Measurements from ENCODE around the gene MARCHF3.
"Not testable (repeated sequence)": the region's sequence is repeated elsewhere in the genome, so short reads cannot be mapped to it uniquely, and the experiment has no call there.

The MARCHF3 gene

DNA sequence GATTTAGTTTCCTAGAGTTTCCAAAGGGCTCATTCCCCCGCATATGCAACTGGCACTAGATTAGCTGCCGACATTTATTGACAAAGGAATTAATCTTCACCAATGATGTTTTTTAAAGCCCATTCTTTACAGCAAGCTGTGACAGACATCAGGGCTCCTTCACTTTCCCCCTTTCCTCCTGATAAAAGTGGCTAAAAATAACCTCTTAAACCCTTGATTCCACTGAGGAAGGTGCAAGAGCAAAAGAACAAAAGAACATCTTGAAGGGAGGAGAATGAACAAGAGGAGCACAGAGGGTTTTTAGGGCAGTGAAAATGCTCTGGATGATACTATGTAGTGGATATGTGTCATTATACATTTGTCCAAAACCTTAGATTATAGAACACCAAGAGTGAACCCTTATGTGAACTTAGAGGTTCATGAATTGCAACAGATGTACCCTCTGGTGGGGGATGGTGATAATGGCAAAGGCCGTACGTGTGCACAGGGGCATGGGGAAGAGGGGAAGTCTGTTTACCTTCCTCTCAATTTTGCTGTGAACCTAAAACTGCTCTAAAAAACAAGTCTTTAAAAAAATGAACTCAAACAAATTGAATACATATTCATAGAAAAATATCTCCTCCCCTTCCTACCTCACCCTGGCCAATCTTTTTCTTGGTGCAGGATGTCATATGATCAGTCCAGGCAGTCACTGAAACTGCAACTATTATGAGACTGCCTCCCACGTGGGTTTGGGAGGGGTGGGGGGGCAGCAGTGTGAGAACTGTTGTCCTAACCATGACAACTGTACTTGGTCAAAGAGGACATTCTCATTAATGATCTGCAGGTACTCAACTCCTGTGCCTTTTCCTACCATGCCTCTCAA, 83.0 kb downstream of the MARCHF3 start:
- DNase-seq = no peak

DNA sequence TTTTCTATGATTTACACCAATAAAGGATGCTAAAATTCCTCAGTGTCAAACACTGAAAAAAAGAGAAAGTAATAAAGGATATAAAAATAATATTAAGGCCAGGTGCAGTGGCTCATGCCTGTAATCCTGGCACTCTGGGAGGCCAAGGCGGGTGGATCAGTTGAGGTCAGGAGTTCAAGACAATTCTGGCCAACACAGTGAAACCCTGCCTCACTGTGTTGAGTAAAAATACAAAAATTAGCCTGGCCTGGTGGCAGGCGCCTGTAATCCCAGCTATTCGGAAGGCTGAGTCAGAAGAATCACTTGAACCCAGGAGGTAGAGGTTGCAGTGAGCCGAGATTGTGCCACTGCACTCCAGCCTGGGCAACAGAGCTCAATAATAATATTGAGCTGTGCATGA, 87.5 kb downstream of the MARCHF3 start:
- DNase-seq = not testable (repeated sequence)

DNA sequence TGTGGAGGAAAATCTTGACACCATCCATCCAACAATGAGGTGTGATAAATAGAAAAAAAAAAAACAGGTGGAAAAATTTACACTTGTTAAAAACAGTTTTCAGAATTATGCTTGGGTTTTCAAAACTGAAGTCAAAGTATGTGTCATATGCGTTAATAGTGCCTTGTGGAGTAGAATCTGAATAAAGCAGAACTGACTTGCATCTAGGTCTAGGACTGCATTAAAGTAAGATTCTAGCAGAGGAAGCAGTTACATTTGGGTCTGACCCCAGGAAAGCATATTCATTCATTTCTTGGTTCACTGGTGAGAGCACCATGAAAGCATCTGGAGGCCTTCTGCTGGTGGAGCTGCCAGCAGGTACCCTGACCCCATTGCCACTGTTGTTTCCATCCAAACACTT, 89.0 kb downstream of the MARCHF3 start:
- no peak for DNase-seq

DNA sequence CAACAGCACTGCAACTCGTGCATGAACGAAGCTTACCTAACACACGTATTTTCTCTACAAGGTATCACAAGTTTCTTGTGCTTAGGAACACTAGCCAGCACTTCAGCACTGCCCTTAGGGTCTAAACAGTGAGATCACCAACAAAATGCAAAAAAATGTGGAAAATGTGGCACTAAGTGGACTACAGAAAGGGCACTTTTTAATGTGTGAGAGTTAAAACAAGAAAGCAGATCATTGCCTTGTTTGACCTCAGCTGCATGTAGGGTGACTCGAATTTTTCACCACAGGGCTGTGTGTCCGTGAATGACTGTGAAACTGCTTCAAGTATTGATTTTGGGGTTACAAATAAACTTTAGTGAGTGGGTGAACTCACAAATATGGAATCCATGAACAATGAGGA, 90.5 kb downstream of the MARCHF3 start:
- no peak for DNase-seq

DNA sequence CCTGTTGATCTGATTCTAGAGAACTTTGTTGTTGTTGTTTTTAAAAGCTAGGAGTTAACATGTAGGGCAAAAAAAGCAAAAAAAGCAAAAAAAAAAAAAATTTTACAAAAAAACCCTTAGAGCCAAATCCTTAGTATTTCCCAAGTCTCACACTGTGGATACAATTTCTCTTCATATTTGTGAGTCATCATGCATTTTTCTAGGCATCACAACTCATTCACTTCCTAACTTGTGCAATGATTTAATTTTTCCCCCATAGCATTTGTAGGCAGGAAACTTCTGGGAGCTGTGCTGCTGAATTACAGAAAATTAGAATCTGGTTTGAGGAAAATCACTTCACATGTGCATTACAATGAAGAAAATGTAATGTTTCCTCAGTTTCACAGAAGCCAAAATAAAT, 91.9 kb downstream of the MARCHF3 start:
- DNase-seq = no peak

DNA sequence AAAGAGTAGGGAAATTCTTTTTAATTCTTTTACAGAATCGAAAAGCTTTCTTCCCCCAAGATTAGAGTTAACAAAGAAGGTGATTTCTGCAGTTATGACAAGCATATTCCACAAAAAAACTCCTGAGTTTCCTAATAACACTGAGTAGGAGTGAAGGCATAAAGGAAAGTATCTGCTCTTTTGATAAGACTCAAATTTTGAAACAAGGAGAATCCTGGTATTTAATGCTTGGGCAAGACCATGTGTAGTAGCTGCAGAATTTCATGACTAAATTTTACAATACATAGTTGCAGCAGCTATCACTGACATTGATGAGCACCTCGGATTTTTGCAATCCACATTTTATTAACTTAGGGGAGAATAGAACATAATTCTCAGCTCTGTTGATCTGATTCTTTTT, 92.6 kb downstream of the MARCHF3 start:
- no peak for DNase-seq

DNA sequence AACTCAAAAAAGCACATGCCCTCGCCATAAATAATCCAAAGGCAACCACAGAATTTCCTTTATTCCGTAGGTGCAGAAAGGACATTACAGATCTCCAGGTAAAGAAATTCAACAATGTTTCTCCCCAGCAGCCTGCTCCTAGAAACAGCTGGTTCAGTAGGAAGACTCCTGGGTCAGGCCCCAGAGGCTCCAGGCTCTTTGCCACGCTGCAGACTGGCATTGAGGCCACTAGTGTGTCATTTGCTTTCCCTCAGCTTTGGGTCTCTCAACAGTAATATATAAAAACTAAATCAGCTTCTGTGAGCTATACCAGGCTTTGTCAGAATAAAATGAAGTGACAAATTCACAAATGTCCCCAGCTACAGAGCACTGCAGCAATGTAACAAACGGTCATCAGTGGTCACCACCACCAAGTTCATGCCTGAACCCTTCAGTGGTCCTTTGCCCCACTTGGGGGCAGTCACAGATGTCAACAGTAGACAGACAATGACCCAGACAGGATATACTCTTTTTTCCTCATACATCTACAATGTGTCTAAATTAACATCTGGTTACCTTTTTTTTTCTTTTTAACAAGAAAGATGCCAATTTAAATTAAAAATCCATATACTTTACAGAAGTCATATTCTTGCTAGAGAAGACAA, 93.5 kb downstream of the MARCHF3 start:
- no peak for DNase-seq

DNA sequence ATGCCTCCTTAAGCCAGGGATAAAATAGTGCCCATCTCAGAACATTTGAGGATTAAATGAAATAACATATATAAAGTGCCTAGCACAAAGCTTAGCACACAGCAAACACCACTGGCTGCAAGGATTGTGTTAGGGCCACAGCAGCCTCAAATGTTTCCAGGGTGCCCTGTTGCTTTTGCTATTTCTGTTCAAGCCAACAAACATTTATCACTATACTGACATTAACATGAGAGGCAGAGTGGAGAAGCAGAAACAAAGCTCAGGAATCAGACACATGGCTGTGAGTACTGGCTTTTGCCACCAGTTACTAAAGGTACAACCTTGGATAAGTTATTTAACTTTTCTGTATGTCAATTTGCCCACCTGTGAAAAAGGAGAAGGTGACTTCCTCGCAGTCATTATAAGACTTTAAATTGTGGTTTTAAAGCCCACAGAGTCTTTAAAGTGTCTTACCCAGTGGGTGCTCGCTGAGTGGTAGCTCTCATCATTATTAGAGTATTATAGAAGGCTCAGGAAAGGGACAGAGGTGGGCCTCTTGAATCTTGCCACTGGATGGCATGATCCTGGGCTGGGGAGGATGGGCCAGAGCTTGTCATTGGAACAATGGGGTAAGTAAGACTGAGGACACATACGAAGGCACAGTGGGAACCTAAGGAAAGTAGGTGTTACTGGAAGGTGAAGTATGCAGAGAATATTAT, 98.2 kb downstream of the MARCHF3 start:
- no peak for DNase-seq

DNA sequence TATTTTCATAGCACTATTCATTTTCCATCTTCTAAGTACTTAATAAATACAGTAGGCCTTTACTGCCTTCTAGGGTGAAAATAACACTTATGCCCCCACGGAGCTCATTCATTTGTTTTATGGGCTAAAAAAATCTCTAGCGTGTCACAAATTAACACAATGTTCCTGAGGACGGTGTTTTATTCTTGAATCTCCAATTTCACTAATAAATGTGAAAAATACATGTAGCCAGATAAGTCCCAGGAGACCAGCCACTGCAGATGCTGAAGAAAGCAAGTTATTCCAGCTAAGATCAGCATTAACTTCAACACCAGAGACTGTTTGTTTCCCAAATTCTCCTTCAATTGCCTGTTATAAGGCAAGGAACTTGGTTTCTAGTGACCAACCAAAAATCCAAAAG, 102.3 kb downstream of the MARCHF3 start:
- DNase-seq = no peak

DNA sequence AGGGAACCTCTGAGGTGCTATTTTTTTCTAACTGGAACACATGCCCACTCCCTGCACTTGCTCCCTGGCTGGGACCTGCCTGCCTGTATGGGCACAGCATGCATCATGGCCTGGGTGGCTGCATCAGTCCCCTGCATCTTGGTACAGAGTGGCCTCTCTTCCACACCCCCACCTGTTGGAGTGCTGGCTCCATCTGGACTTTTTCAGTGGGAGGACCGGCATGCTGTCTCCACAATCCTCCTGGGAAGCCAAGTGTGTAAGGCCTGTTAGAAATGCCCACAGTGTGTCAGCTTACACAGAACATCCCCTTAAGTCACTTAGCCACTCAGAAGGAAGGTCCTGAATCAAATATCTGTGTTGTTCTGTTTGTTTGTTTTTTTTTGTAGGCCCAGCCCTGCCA, 102.9 kb downstream of the MARCHF3 start:
- no peak for DNase-seq

DNA sequence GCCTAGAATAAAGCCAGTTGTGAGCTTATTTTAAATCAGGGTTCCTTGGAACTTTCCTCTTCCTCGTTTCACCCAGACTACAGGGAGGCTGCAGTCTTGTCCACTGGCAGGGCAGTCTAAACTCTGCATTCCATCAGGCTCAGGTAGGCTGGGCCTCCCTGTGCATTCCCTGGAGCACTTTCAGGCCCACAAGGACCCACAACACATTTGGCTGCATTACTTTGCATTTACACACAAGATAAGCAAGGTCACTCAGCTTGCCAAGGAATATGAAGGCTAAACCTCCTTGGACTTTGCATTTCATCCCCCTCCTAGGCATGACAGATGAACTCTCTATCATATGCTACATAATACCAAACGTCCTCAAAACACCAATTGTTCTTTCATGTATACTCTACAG, 104.2 kb downstream of the MARCHF3 start:
- DNase-seq = no peak

DNA sequence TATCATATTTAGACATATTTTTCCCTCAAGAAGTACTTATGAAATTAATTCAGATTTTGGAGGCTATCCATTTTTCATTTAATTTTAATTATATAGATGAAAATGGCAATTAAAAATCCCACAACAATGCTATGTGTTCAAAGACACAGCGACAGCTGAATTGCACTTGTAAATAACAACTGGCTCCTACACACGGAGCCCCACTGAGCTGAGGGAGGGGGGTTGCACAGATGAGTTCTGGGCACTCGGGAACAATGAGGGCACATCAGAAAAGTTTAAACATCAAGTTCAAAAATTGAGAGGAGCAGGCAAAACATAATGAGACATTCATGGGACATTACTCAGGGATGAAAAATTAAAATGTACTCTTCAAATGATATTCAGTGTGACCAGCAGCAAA, 104.9 kb downstream of the MARCHF3 start:
- no peak for DNase-seq

DNA sequence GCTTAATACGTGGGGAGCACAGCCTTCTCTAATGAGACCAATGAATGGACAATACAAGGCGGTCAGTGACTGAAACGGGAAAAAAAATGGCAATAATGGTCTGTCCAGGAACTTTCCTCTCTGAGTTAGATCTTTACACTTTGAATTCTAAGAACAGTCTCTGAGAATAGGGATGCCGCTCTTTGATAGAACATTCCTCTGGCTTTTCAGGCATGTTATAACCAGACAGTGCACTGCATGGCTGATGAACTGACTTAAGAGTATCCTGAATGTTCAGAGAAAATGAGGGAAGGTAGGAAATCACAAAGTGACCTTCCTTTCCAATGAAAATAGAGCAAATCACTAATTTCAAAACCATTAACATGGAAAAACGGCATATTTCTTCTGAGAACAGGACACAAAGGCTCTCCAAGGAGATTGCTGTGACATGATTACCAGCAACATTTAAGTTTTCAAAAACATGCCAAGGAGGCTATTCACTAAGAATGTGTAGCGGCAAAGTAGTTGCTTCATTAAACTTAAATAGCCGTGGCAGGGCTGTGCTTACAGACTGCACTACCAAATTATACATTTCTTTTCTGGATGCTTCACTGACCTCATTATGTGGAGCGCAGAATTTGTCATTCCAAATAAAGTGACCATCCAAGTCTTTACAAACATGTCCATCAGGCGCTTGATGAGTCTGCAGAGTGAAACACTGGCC, 105.9 kb downstream of the MARCHF3 start:
- DNase-seq = no peak

DNA sequence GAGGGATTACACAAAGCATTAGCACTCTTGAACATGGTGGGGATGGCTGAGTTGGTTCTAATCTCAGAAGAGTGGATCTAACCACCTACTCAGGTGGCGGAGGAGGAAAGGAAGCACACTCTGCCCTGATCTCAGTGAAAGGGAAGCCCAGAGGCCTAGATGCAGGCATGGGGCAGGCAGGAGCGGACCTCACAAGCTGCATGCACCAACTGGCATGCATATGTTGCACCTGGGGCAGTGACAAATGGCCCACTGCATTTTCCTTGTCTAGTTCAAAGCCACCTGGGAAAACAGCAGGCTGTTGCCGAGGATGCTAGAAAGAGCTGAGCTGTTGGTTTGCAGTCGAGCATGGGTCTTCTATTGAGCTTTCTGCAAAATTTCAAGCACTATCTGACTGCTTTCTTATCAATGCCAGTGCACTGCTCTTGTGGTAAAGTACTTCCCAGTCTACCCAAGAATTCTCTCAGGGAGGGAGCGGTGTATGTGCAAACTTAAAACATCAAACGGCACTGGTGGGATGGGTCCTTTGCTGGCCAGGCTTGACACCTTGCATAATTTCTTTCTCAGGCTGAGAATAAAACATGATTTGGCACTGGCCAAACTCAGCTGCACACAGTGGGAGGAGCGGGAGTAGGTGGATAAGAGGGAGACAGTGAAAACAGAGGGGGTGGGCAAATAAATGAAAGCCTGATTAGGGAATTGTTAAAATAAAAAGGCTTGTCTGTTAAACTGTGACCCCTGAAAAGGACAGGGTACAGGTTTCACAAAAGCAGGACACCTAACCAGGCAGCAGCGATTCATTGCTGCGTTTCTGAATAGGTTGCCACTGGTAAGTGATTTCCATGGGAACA, 108.9 kb downstream of the MARCHF3 start:
- DNase-seq = no peak

DNA sequence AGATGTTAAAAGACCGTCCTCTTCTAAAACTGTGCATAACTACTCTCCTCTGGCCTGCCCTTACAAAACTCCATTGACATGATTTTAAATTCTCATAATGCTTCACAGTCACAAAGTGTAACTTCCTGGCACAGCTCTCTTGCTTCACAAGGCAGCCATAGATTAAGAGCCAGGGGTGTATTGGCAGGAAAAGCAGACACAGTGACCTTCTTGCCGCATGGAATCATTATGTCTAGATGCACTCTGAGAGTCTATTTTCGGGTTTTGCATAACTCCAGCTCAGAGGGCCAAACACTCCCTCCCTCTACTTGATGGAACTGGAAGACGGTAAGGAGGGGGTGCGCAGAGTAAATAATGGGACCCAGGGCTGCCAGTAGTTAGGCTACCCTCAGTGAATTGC, 110.1 kb downstream of the MARCHF3 start:
- no peak for DNase-seq

DNA sequence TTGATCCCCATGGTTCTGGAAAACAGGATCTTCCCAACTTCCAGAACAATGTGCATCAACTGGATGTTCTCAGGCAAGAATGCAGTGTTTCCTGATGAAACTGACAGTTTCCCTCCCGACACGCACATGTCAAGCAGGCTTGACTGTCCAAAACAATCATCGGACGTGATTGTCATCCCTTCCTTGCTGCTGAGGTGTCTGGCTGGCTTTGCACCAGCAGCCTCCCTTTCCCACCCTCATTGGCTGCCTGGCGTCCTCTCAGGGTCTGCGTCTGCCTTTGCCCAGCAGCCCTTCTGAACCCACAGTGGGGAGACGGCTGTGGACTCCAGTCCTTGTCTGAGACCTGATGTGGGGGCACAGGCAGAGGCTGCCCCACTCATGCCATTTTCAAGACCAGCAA, 110.8 kb downstream of the MARCHF3 start:
- DNase-seq = no peak

DNA sequence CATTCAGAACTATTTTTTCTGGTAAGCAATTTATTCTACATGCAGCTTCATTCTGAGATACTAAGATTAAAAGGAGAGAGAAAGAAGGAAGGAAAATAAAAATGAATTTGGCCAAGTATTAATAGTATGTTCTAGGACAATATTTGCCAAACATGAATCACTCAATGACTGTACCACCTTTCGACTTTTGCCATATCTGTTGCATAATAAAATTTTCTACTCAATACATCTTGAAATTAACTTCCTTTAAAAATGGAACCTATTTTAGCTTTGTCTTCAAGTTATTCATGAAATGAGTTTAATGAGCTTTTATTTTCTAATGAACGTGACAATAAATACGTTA, 111.8 kb downstream of the MARCHF3 start:
- DNase-seq = no peak

DNA sequence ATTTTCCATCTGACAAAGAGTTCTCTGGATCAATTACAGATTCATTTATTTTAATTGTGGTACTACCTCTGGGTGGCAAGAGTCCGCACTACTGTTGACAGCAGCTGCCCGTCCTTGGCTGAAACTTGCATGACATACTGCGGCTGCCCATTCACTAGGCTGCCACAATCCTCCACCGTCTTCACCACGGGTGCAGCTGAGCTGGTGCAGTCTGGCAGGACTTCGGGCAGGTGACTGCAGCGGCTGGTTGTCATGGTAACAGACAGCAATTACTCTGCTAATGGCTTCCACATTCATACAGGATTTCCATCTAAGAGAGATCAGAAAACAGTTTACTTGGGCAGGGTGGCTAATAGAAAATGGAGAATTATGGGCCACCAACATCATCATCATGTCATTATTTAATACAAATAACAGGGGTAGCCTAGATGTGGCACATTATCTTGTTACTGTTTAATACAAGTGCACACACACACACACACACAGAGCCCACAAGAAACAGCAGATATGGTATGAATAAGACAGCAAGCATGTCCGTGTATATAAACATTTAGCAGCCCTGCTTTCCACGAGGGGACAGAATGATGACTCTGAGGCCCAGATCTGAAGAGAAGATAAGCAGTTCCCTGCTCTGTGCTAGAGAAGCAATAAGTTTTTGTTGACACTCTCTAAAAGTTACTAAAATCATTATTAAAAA, 112.3 kb downstream of the MARCHF3 start:
- DNase-seq = peak; percentile 6

DNA sequence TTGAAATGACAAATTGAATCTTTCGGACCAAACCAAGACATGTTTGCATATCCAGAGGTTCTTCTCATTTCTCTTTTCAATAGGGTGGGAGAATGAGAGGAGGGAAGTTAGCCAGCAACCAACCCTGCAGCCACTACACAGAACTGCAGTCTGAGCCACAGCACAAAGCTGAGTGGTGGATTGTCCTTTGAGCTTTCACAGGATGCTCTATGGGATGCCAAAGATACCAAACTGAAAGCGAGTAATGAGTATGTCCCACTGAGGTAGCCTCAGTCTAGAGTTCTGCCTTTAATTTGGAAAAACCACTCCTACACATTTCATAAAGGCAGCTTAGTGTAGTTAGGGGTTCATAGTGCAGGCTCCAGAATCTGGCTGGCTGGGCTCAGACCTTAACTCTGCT, 114.9 kb downstream of the MARCHF3 start:
- DNase-seq = no peak

DNA sequence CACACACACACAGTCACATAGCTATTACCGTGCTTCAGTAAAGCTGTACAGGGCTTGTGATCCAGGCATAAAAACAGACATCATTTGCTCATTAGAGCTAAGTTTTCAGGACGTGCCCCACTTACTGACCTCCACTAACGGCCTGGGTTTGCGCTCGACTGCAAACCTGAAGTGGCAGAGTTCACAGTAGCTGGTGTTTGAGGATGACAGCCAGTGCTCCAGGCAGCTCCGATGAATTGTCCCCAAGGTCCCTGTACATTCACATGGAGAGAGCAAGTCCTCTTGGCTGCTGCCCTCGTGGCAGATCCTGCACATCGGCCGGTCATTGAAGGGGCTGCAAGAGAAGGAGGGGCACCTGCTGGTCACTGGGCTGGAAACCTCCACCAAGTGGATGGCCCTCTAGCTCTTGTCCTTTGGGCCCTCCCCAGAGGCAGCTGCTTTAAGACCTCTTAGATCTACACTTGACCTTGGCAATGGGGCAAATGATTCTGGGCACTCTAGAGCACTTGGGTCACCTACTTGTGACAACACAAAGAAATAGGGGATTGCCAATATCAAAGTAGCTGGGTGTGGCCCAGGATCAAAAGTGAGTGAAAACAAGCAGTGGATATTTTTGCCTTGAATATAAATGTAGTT, 115.4 kb downstream of the MARCHF3 start:
- no peak for DNase-seq

DNA sequence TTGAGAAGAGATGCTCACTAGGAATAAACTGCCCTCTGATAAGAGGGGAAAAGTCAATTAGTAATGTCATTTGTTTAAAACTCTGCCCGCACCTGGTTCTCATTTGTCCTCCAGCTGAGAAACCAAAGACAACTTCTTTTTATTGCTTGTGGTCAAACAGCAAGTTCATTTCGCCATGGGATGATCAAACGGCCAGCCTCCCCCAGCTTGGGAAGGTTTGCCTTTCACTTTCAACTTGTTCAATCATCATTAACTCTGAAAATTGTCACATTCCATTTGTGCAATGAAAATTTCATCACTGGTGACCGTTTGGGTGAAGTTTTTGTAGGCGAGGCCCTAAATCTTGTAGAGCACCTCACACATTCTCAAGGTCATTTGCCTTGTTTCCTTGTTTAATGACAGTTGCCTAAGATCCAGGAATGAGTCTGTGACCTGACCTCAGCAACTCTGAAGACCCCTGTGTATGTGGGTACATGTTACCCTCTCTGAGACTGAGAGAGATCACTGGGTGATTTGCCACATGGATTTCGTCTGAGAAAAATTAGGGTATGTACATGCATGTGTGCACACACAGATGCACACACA, 117.7 kb downstream of the MARCHF3 start:
- no peak for DNase-seq

Measured in NCI-H1694 (cell line).